ENCODE data around the gene AGPS. TPM values are rescaled to one million over a fixed set of nuclear protein-coding genes. Genes with fewer than 3 reads are reported as not detected.

The AGPS gene
- total and polyA plus RNA-seq, 9 of the 15 experiments (the other 6 are each of a cell fraction or from before 2014, with no cell fraction given): 15.5 to 211 (median 63.1) TPM

DNA sequence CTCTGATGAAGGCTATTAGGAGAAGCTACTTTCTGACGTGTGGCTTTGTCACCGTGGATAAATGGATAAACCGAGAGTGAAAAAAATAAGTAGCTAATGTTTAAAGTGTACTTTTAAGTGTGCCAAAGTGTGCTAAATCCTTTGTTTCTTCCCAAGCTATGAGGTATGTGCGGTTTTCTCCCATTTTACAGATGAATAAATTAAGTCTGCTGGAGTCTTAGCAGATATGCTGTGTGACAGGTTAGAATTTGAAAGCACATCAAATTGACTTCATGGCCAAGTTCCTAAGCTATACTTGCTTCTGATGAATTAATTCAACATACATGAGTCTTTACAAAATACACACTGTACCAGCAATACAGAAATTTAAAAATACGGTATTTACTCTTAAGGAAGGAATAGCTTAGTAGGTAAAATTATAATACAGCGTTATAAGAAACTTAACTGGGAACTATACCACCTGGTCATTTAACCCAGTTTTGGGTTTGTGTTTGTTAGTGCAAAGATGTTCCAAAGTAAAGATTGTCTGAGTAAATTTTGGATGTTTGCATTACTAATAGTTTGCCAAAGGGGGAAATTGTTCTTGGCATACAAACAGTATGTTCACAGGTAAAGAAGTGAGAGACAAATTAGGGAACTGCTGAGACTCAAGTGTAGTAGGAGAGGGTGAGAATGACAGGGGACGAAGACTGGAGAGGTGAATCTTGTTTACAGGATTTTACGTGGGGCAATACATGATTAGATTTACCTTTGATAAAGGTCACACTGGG, 1.4 kb downstream of the AGPS start:
- H3K4me1 ChIP-seq (replicated peaks in 1 of 2; ENCODE audit: control insufficient read depth in 2 of 2, insufficient read depth in 2 of 2, low read length in 2 of 2): peaks cover 9 to 52% of the 10 kb centered on the region in 2 experiments
- CTCF ChIA-PET (ENCODE audit: low intra/inter-chr PET ratio): no interaction called here
- TF ChIP-seq BRD9 (IDR thresholded peaks at IDR 0.05; ENCODE audit: low read depth, partially characterized antibody) (peak; percentile 25), ZNF3 (CRISPR knock-in tag; IDR thresholded peaks at IDR 0.05) (no peak), ZBTB17 (CRISPR knock-in tag; IDR thresholded peaks at IDR 0.05) (no peak), LARP7 (IDR thresholded peaks at IDR 0.05) (no peak), CBFA2T3 (IDR thresholded peaks at IDR 0.05) (no peak), SMARCE1 (IDR thresholded peaks at IDR 0.05) (no peak), BRCA1 (IDR thresholded peaks at IDR 0.05) (no peak), BRCA1 (CRISPR knock-in tag; IDR thresholded peaks at IDR 0.05) (no peak), SETDB1 (IDR thresholded peaks at IDR 0.05; ENCODE audit: low read length) (no peak), KDM1A (IDR thresholded peaks at IDR 0.05) (peak; percentile 57 to 79; a peak in 3 of 4 replicates), BCOR (IDR thresholded peaks at IDR 0.05) (peak; percentile 90), ZNF384 (IDR thresholded peaks at IDR 0.05; ENCODE audit: low read depth, low read length) (no peak), TEAD1 (CRISPR knock-in tag; IDR thresholded peaks at IDR 0.05) (no peak), NUFIP1 (IDR thresholded peaks at IDR 0.05; ENCODE audit: partially characterized antibody) (no peak), FUS (optimal IDR thresholded peaks at IDR 0.05; ENCODE audit: low read depth, low read length) (no peak)
- TF ChIP-seq, protein P1, sequence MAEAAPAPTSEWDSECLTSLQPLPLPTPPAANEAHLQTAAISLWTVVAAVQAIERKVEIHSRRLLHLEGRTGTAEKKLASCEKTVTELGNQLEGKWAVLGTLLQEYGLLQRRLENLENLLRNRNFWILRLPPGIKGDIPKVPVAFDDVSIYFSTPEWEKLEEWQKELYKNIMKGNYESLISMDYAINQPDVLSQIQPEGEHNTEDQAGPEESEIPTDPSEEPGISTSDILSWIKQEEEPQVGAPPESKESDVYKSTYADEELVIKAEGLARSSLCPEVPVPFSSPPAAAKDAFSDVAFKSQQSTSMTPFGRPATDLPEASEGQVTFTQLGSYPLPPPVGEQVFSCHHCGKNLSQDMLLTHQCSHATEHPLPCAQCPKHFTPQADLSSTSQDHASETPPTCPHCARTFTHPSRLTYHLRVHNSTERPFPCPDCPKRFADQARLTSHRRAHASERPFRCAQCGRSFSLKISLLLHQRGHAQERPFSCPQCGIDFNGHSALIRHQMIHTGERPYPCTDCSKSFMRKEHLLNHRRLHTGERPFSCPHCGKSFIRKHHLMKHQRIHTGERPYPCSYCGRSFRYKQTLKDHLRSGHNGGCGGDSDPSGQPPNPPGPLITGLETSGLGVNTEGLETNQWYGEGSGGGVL (CRISPR knock-in tag; IDR thresholded peaks at IDR 0.05): no peak
- TF ChIP-seq, protein P2, sequence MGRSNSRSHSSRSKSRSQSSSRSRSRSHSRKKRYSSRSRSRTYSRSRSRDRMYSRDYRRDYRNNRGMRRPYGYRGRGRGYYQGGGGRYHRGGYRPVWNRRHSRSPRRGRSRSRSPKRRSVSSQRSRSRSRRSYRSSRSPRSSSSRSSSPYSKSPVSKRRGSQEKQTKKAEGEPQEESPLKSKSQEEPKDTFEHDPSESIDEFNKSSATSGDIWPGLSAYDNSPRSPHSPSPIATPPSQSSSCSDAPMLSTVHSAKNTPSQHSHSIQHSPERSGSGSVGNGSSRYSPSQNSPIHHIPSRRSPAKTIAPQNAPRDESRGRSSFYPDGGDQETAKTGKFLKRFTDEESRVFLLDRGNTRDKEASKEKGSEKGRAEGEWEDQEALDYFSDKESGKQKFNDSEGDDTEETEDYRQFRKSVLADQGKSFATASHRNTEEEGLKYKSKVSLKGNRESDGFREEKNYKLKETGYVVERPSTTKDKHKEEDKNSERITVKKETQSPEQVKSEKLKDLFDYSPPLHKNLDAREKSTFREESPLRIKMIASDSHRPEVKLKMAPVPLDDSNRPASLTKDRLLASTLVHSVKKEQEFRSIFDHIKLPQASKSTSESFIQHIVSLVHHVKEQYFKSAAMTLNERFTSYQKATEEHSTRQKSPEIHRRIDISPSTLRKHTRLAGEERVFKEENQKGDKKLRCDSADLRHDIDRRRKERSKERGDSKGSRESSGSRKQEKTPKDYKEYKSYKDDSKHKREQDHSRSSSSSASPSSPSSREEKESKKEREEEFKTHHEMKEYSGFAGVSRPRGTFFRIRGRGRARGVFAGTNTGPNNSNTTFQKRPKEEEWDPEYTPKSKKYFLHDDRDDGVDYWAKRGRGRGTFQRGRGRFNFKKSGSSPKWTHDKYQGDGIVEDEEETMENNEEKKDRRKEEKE (IDR thresholded peaks at IDR 0.05; ENCODE audit: borderline replicate concordance in 1 of 2, control insufficient read depth in 1 of 2, low read depth in 2 of 2, low read length in 1 of 2): no peak
- TF ChIP-seq, protein P3, sequence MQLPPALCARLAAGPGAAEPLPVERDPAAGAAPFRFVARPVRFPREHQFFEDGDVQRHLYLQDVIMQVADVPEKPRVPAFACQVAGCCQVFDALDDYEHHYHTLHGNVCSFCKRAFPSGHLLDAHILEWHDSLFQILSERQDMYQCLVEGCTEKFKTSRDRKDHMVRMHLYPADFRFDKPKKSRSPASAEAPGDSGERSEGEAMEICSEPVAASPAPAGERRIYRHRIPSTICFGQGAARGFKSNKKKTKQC (CRISPR knock-in tag; IDR thresholded peaks at IDR 0.05): no peak

More for the DNA sequence above, 1.4 kb downstream of the AGPS start:
- Histone ChIP-seq H3K27me3 (ENCODE audit: control insufficient read depth in 2 of 2, insufficient read depth in 2 of 2, low read length in 2 of 2) (no peaks in the 10 kb centered on the region), H3K4me2 (ENCODE audit: insufficient read depth, low read length) (peak overlapping the region; percentile 99), H3K9me1 (ENCODE audit: control insufficient read depth, insufficient read depth, low read length) (no peaks in the 10 kb centered on the region), H3K79me2 (ENCODE audit: control insufficient read depth, insufficient read depth, low read length) (peaks cover 96% of the 10 kb centered on the region), H4K20me1 (replicated peaks; ENCODE audit: control insufficient read depth, insufficient read depth, low read length) (0 out of 2 replicates have a peak, but pooled peaks cover 6% of the 10 kb centered on the region), H3K9me3 (replicated peaks; ENCODE audit: control insufficient read depth, insufficient read depth, low read depth, low read length) (no peaks in the 10 kb centered on the region), H2AFZ (ENCODE audit: low read depth, low read length) (no peak overlapping the region), H3K36me3 (ENCODE audit: control insufficient read depth, insufficient read depth, low read length) (peaks cover 24% of the 10 kb centered on the region), H3K27ac (ENCODE audit: extremely low read depth, low read depth, low read length) (peak overlapping the region; percentile 8; the same call in 1 of the 3 replicates), H3K4me3 (peak overlapping the region; percentile 90), H3K9ac (ENCODE audit: insufficient read depth in 1 of 2, low read depth in 2 of 2, low read length in 2 of 2) (peak overlapping the region in 1 of 2 experiments; percentile 90; a peak in 2 of 4 replicates)
- no TSS peak for BruUV-seq (replicated peaks)
- WGBS (ENCODE audit: insufficient coverage, low coverage, missing lambda C conversion rate): 13% methylated on average over 8 of the region's 8 CpGs
- ATAC-seq (no peak), DNase-seq (ENCODE audit: extremely low read depth in 1 of 4, low spot score in 3 of 4) (no peak), FAIRE-seq (no peak)
- in situ Hi-C loops (cut with MboI) (no loop called here), intact Hi-C loops (cut with micrococcal nuclease) (loop anchor here (5.0 kb wide), 1 partner anchor 127 kb away; no protein-coding TSS in a partner anchor)
- POLR2A ChIA-PET: interaction anchor here (0.6 to 3.8 kb wide), 15 partner anchors 11 to 1374 kb away, joined by 3 to 43 read pairs (median 3); partner anchors contain the start of genes HNRNPA3 and NFE2L2
